CD8-positive, alpha-beta memory T cell (primary cell): Measurements from ENCODE around the gene DENND1A. TPM values are rescaled to one million over a fixed set of nuclear protein-coding genes. Genes with fewer than 3 reads are reported as not detected.
"Not testable (repeated sequence)": the region's sequence is repeated elsewhere in the genome, so short reads cannot be mapped to it uniquely, and the experiment has no call there.

Source experiments
- CTCF ChIA-PET: fragments of 350-600 bp; sonication (Branson Sonifier 250); formaldehyde crosslinking; loops from one replicate; lab custom pipeline; 2021; ENCODE audit warnings: antibody characterized with exemption; lab: Charles Lee
- POLR2A ChIA-PET: fragments of 350-600 bp; sonication (Branson Sonifier 250); formaldehyde crosslinking; loops from one replicate; lab custom pipeline; 2021; ENCODE audit warnings: antibody characterized with exemption; lab: Charles Lee
- DNase-seq, 5 donors: peaks; one replicate each; pipeline versions ENCODE4 v3.0.0 to v3.0.0-alpha.2; 2020 to 2022; ENCODE audit warnings: mixed read lengths in 1 of 5
- H3K27ac ChIP-seq: one replicate; pipeline ENCODE4 v1.7.0; 2013; ENCODE audit warnings: low read depth, mild to moderate bottlenecking, low read length, moderate library complexity
- H3K27me3 ChIP-seq: 2 replicates; pipeline ENCODE4 v1.7.0; 2013; ENCODE audit warnings: low read length, mild to moderate bottlenecking; ENCODE audit not compliant: insufficient read depth, poor library complexity, severe bottlenecking
- H3K36me3 ChIP-seq: 2 replicates; pipeline ENCODE4 v1.7.0; 2013; ENCODE audit warnings: mild to moderate bottlenecking, low read length, moderate library complexity; ENCODE audit not compliant: insufficient read depth
- H3K4me1 ChIP-seq: 2 replicates; pipeline ENCODE4 v1.7.0; 2013; ENCODE audit warnings: mild to moderate bottlenecking, low read length, moderate library complexity; ENCODE audit not compliant: insufficient read depth
- H3K4me3 ChIP-seq: 2 replicates; pipeline ENCODE4 v1.7.0; 2013; ENCODE audit warnings: mild to moderate bottlenecking, low read length
- H3K9me3 ChIP-seq: 2 replicates; pipeline ENCODE4 v1.7.0; 2013; ENCODE audit warnings: mild to moderate bottlenecking, low read length
- H3K27ac Mint-ChIP-seq, 8 donors: one replicate each; pipeline ENCODE4 v1.8.0; 2020 to 2021; ENCODE audit warnings: mixed read lengths in 8 of 8, mild to moderate bottlenecking in 6 of 8, inconsistent platforms in 3 of 8, moderate library complexity in 3 of 8
- H3K27me3 Mint-ChIP-seq, 2 donors: one replicate each; pipeline ENCODE4 v1.8.0; 2020 to 2021; ENCODE audit warnings: mixed read lengths in 2 of 2, mild to moderate bottlenecking in 1 of 2, moderate library complexity in 1 of 2
- H3K36me3 Mint-ChIP-seq, 3 donors: one replicate each; pipeline ENCODE4 v1.8.0; 2020 to 2021; ENCODE audit warnings: mixed read lengths in 3 of 3, inconsistent platforms in 1 of 3, mild to moderate bottlenecking in 1 of 3
- H3K4me1 Mint-ChIP-seq, 3 donors: one replicate each; pipeline ENCODE4 v1.8.0; 2020 to 2021; ENCODE audit warnings: mixed read lengths in 3 of 3, inconsistent platforms in 1 of 3, mild to moderate bottlenecking in 1 of 3
- H3K4me3 Mint-ChIP-seq, 7 donors: one replicate each; pipeline ENCODE4 v1.8.0; 2020 to 2021; ENCODE audit warnings: mixed read lengths in 7 of 7, mild to moderate bottlenecking in 6 of 7, moderate library complexity in 4 of 7, inconsistent platforms in 2 of 7
- H3K9me3 Mint-ChIP-seq, 5 donors: one replicate each; pipeline ENCODE4 v1.8.0; 2020 to 2022; ENCODE audit warnings: mixed read lengths in 5 of 5, mild to moderate bottlenecking in 3 of 5, moderate library complexity in 2 of 5, inconsistent platforms in 1 of 5
- polyA plus RNA-seq: library from polyadenylated mRNA; unstranded; fragments of 300-500 nt; fragmentation: Illumina TruSeq; gene quantifications from one replicate; pipeline ENCODE4 v1.2.3, GENCODE V29; 2021
- total RNA-seq, 2 experiments: library from RNA; stranded (reverse); gene quantifications; one replicate each; pipeline ENCODE4 v1.2.3, GENCODE V29; 2021

The DENND1A gene
- total and polyA plus RNA-seq, 3 experiments from 2014 or later, result 7.2 to 15.1 (median 15.0) TPM

GRCh38 chr9:123923884-123924283 lies 6.0 kb downstream of the DENND1A start:
- H3K4me1 Mint-ChIP-seq, result peaks cover 24 to 35% (median 28%) of the 10 kb centered on the region in 3 donors
- H3K9me3 ChIP-seq, result no peaks in the 10 kb centered on the region
- H3K27me3 ChIP-seq, result no peaks in the 10 kb centered on the region
- peaks cover 0 to 8% (median 5%) of the 10 kb centered on the region in 3 donors for H3K36me3 Mint-ChIP-seq
- H3K4me3 Mint-ChIP-seq, result no peak overlapping the region
- no peak overlapping the region for H3K27ac ChIP-seq
- ChIA-PET CTCF (no interaction called here), POLR2A (no interaction called here)
- no peaks in the 10 kb centered on the region for H3K36me3 ChIP-seq
- no peaks in the 10 kb centered on the region for H3K27me3 Mint-ChIP-seq
- H3K4me1 ChIP-seq, result peaks cover 21% of the 10 kb centered on the region
- DNase-seq, result no peak
- no peak overlapping the region for H3K4me3 ChIP-seq
- no peak overlapping the region for H3K27ac Mint-ChIP-seq
- H3K9me3 Mint-ChIP-seq, result no peaks in the 10 kb centered on the region

- Histone ChIP-seq H3K9me3 (no peaks in the 10 kb centered on the region), H3K27me3 (no peaks in the 10 kb centered on the region), H3K27ac (no peak overlapping the region), H3K4me3 (no peak overlapping the region), H3K4me1 (peaks cover 16% of the 10 kb centered on the region), H3K36me3 (no peaks in the 10 kb centered on the region)
- Mint-ChIP-seq H3K27me3 (no peaks in the 10 kb centered on the region), H3K4me3 (no peak overlapping the region), H3K27ac (no peak overlapping the region), H3K9me3 (no peaks in the 10 kb centered on the region), H3K4me1 (peaks cover 19 to 34% (median 23%) of the 10 kb centered on the region in 3 donors), H3K36me3 (peaks cover 0 to 8% (median 5%) of the 10 kb centered on the region in 3 donors)
- CTCF ChIA-PET, result no interaction called here
- POLR2A ChIA-PET, result no interaction called here
- DNase-seq, result no peak
These were observed 6.5 kb downstream of the DENND1A start for GRCh38 chr9:123923377-123923776.

- no peak for DNase-seq
- CTCF ChIA-PET, result no interaction called here
These were observed 7.0 kb downstream of the DENND1A start for GRCh38 chr9:123922911-123923310.

GRCh38 chr9:123922431-123922830 lies 7.5 kb downstream of the DENND1A start:
- Histone ChIP-seq H3K9me3 (no peaks in the 10 kb centered on the region), H3K4me1 (peaks cover 6% of the 10 kb centered on the region), H3K36me3 (no peaks in the 10 kb centered on the region), H3K27ac (no peak overlapping the region), H3K27me3 (no peaks in the 10 kb centered on the region), H3K4me3 (no peak overlapping the region)
- Mint-ChIP-seq H3K36me3 (peaks cover 0 to 8% (median 5%) of the 10 kb centered on the region in 3 donors), H3K27me3 (no peaks in the 10 kb centered on the region), H3K4me1 (peaks cover 10 to 25% (median 15%) of the 10 kb centered on the region in 3 donors), H3K4me3 (no peak overlapping the region), H3K27ac (no peak overlapping the region), H3K9me3 (no peaks in the 10 kb centered on the region)
- DNase-seq, result no peak
- POLR2A ChIA-PET, result no interaction called here
- CTCF ChIA-PET, result no interaction called here

More at GRCh38 chr9:123922911-123923310, 7.0 kb downstream of the DENND1A start:
- Mint-ChIP-seq H3K4me3 (no peak overlapping the region), H3K9me3 (no peaks in the 10 kb centered on the region), H3K27me3 (no peaks in the 10 kb centered on the region), H3K36me3 (peaks cover 0 to 8% (median 5%) of the 10 kb centered on the region in 3 donors), H3K27ac (no peak overlapping the region), H3K4me1 (peaks cover 15 to 30% (median 20%) of the 10 kb centered on the region in 3 donors)
- H3K4me1 ChIP-seq, result peaks cover 11% of the 10 kb centered on the region
- no peak overlapping the region for H3K27ac ChIP-seq
- H3K27me3 ChIP-seq, result no peaks in the 10 kb centered on the region
- H3K4me3 ChIP-seq, result no peak overlapping the region
- no peaks in the 10 kb centered on the region for H3K36me3 ChIP-seq
- POLR2A ChIA-PET, result no interaction called here
- no peaks in the 10 kb centered on the region for H3K9me3 ChIP-seq

- no peaks in the 10 kb centered on the region for H3K27me3 Mint-ChIP-seq
- POLR2A ChIA-PET, result no interaction called here
- Histone ChIP-seq H3K4me1 (no peaks in the 10 kb centered on the region), H3K9me3 (no peaks in the 10 kb centered on the region), H3K4me3 (no peak overlapping the region), H3K27me3 (no peaks in the 10 kb centered on the region), H3K27ac (no peak overlapping the region), H3K36me3 (no peaks in the 10 kb centered on the region)
- no peaks in the 10 kb centered on the region for H3K9me3 Mint-ChIP-seq
- CTCF ChIA-PET, result no interaction called here
- H3K4me1 Mint-ChIP-seq, result peaks cover 0 to 12% (median 0%) of the 10 kb centered on the region in 3 donors
- no peak overlapping the region for H3K4me3 Mint-ChIP-seq
- no peak for DNase-seq
- peaks cover 3 to 8% (median 5%) of the 10 kb centered on the region in 3 donors for H3K36me3 Mint-ChIP-seq
- peak overlapping the region in 1 of 8 donors; percentile 63 for H3K27ac Mint-ChIP-seq
These were observed 15.3 kb downstream of the DENND1A start for GRCh38 chr9:123914517-123915196.

- Mint-ChIP-seq H3K4me1 (peaks cover 0 to 8% (median 0%) of the 10 kb centered on the region in 3 donors), H3K27me3 (no peaks in the 10 kb centered on the region), H3K9me3 (peaks cover 0 to 2% (median 0%) of the 10 kb centered on the region in 5 donors), H3K4me3 (no peak overlapping the region), H3K27ac (no peak overlapping the region), H3K36me3 (peaks cover 4 to 8% (median 5%) of the 10 kb centered on the region in 3 donors)
- Histone ChIP-seq H3K4me1 (no peaks in the 10 kb centered on the region), H3K27ac (no peak overlapping the region), H3K27me3 (no peaks in the 10 kb centered on the region), H3K9me3 (no peaks in the 10 kb centered on the region), H3K4me3 (no peak overlapping the region), H3K36me3 (no peaks in the 10 kb centered on the region)
- DNase-seq, result no peak
- CTCF ChIA-PET, result no interaction called here
- POLR2A ChIA-PET, result no interaction called here
These were observed 17.6 kb downstream of the DENND1A start for GRCh38 chr9:123912167-123912897.

GRCh38 chr9:123911024-123911423 lies 18.9 kb downstream of the DENND1A start:
- DNase-seq, result no peak
- H3K27me3 ChIP-seq, result no peaks in the 10 kb centered on the region
- H3K27ac ChIP-seq, result no peak overlapping the region
- no peaks in the 10 kb centered on the region for H3K36me3 ChIP-seq
- POLR2A ChIA-PET, result no interaction called here
- Mint-ChIP-seq H3K9me3 (peaks cover 0 to 2% (median 0%) of the 10 kb centered on the region in 5 donors), H3K4me3 (no peak overlapping the region), H3K4me1 (peaks cover 0 to 8% (median 0%) of the 10 kb centered on the region in 3 donors), H3K27me3 (no peaks in the 10 kb centered on the region), H3K36me3 (peaks cover 4 to 8% (median 5%) of the 10 kb centered on the region in 3 donors), H3K27ac (peak overlapping the region in 1 of 8 donors; percentile 70)
- H3K4me3 ChIP-seq, result no peak overlapping the region
- H3K4me1 ChIP-seq, result no peaks in the 10 kb centered on the region
- CTCF ChIA-PET, result no interaction called here
- H3K9me3 ChIP-seq, result no peaks in the 10 kb centered on the region

- H3K4me3 ChIP-seq, H3K4me1 ChIP-seq, H3K4me3 Mint-ChIP-seq, H3K27ac ChIP-seq, H3K36me3 ChIP-seq, H3K27ac Mint-ChIP-seq, CTCF ChIA-PET, H3K4me1 Mint-ChIP-seq, DNase-seq, H3K36me3 Mint-ChIP-seq, H3K27me3 Mint-ChIP-seq, H3K27me3 ChIP-seq, H3K9me3 ChIP-seq, H3K9me3 Mint-ChIP-seq, POLR2A ChIA-PET: not testable (repeated sequence)
These were observed 20.7 kb downstream of the DENND1A start for GRCh38 chr9:123909192-123909591.
